HEK293 (cell line): ENCODE measurements around the gene SRRM2.

Experiments
- CTCF ChIA-PET: fragments of 350-600 bp; formaldehyde crosslinking; extraction: SDS; loops from one replicate; lab custom pipeline; 2021; ENCODE audit warnings: antibody characterized with exemption; lab: Yijun Ruan, JAX
- POLR2A ChIA-PET: fragments of 300-600 bp; formaldehyde crosslinking; extraction: SDS; loops from one replicate; lab custom pipeline; 2020; ENCODE audit warnings: antibody characterized with exemption, inconsistent platforms; lab: Yijun Ruan, JAX
- H3K27ac ChIP-seq: fragments of 200-500 bp; sonication (Bioruptor generic); 2 replicates; pipeline ENCODE4 v1.5.1; 2014; ENCODE audit warnings: low read depth, low read length, control low read depth, inconsistent platforms; ENCODE audit errors: extremely low read depth
- H3K36me3 ChIP-seq, 2 experiments: fragments of 200-500 bp in 1 of 2; sonication (Bioruptor generic) in 1 of 2; 1 replicate in 1 of 2; 2 replicates in 1 of 2; pipeline ENCODE4 v1.5.1; 2014 to 2017; ENCODE audit warnings: inconsistent platforms in 2 of 2, low read length in 2 of 2; ENCODE audit not compliant: control insufficient read depth in 2 of 2, insufficient read depth in 1 of 2
- H3K4me1 ChIP-seq: fragments of 200-500 bp; sonication (Bioruptor generic); 2 replicates; pipeline ENCODE4 v1.5.1; 2014; ENCODE audit warnings: mild to moderate bottlenecking, low read length, inconsistent platforms; ENCODE audit not compliant: control insufficient read depth, insufficient read depth
- H3K4me3 ChIP-seq: 2 replicates; pipeline ENCODE4 v1.5.1; 2011; ENCODE audit warnings: low read depth, mild to moderate bottlenecking, control low read depth, low read length, moderate library complexity
- H3K9me3 ChIP-seq: fragments of 200-500 bp; sonication (Bioruptor generic); 2 replicates; pipeline ENCODE4 v1.5.1; 2014; ENCODE audit warnings: low read depth, low read length, inconsistent platforms; ENCODE audit not compliant: control insufficient read depth, insufficient read depth
- BCL11A ChIP-seq: fragments of 450-650 bp; formaldehyde crosslinking; IDR thresholded peaks from 2 replicates; pipeline ENCODE4 v1.5.1; 2016; ENCODE audit warnings: low read depth, missing biosample characterization, missing genetic modification characterization
- BCL11B ChIP-seq: fragments of 450-650 bp; formaldehyde crosslinking; IDR thresholded peaks from 2 replicates; pipeline ENCODE4 v1.5.1; 2016; ENCODE audit warnings: low read depth, missing biosample characterization, missing genetic modification characterization
- GLIS1 ChIP-seq: fragments of 450-650 bp; formaldehyde crosslinking; IDR thresholded peaks from 2 replicates; pipeline ENCODE4 v1.5.1; 2016; ENCODE audit warnings: missing biosample characterization, missing genetic modification characterization
- HIC1 ChIP-seq: fragments of 450-650 bp; formaldehyde crosslinking; IDR thresholded peaks from 2 replicates; pipeline ENCODE4 v1.5.1; 2016; ENCODE audit warnings: missing biosample characterization, missing genetic modification characterization
- INSM2 ChIP-seq: fragments of 450-650 bp; formaldehyde crosslinking; IDR thresholded peaks from 2 replicates; pipeline ENCODE4 v1.5.1; 2016; ENCODE audit warnings: missing biosample characterization, missing genetic modification characterization
- KLF1 ChIP-seq: fragments of 450-650 bp; formaldehyde crosslinking; IDR thresholded peaks from 2 replicates; pipeline ENCODE4 v1.5.1; 2016; ENCODE audit warnings: missing biosample characterization, missing genetic modification characterization
- MZF1 ChIP-seq: fragments of 450-650 bp; formaldehyde crosslinking; IDR thresholded peaks from 2 replicates; pipeline ENCODE4 v1.5.1; 2017; ENCODE audit warnings: missing biosample characterization, missing genetic modification characterization, borderline replicate concordance
- PRDM1 ChIP-seq: fragments of 450-650 bp; formaldehyde crosslinking; IDR thresholded peaks from 2 replicates; pipeline ENCODE4; 2016; ENCODE audit warnings: missing biosample characterization, missing genetic modification characterization
- SP7 ChIP-seq: fragments of 450-650 bp; formaldehyde crosslinking; IDR thresholded peaks from 2 replicates; pipeline ENCODE4 v1.5.1; 2016; ENCODE audit warnings: missing biosample characterization, missing genetic modification characterization
- YY1 ChIP-seq: fragments of 450-650 bp; formaldehyde crosslinking; IDR thresholded peaks from 2 replicates; pipeline ENCODE4 v1.5.1; 2018; ENCODE audit warnings: missing biosample characterization, missing genetic modification characterization
- ZBTB17 ChIP-seq: fragments of 450-650 bp; formaldehyde crosslinking; IDR thresholded peaks from 2 replicates; pipeline ENCODE4 v1.5.1; 2016; ENCODE audit warnings: missing biosample characterization, missing genetic modification characterization
- ZBTB26 ChIP-seq: fragments of 450-650 bp; formaldehyde crosslinking; optimal IDR thresholded peaks from 2 replicates; pipeline ENCODE3; 2016; ENCODE audit warnings: missing biosample characterization, mild to moderate bottlenecking, missing genetic modification characterization
- ZBTB6 ChIP-seq: fragments of 450-650 bp; formaldehyde crosslinking; IDR thresholded peaks from 2 replicates; pipeline ENCODE4 v1.5.1; 2017; ENCODE audit warnings: missing biosample characterization, missing genetic modification characterization
- ZBTB8A ChIP-seq: fragments of 450-650 bp; formaldehyde crosslinking; IDR thresholded peaks from 2 replicates; pipeline ENCODE4 v1.5.1; 2016; ENCODE audit warnings: missing biosample characterization, missing genetic modification characterization
- ZFP69B ChIP-seq: fragments of 450-650 bp; formaldehyde crosslinking; IDR thresholded peaks from 2 replicates; pipeline ENCODE4 v1.5.1; 2016; ENCODE audit warnings: missing biosample characterization, missing genetic modification characterization
- ZNF112 ChIP-seq: fragments of 450-650 bp; formaldehyde crosslinking; IDR thresholded peaks from 2 replicates; pipeline ENCODE4 v1.5.0; 2017; ENCODE audit warnings: missing biosample characterization, missing genetic modification characterization
- ZNF138 ChIP-seq: fragments of 450-650 bp; formaldehyde crosslinking; IDR thresholded peaks from 2 replicates; pipeline ENCODE4 v1.5.1; 2016; ENCODE audit warnings: missing biosample characterization, missing genetic modification characterization, borderline replicate concordance
- ZNF155 ChIP-seq: fragments of 450-650 bp; formaldehyde crosslinking; IDR thresholded peaks from 2 replicates; pipeline ENCODE4 v1.5.1; 2016; ENCODE audit warnings: missing biosample characterization, missing genetic modification characterization
- ZNF184 ChIP-seq: fragments of 450-650 bp; IDR thresholded peaks from 2 replicates; pipeline ENCODE4 v1.5.1; 2018; ENCODE audit warnings: missing biosample characterization, mild to moderate bottlenecking, missing genetic modification characterization
- ZNF2 ChIP-seq: fragments of 450-650 bp; formaldehyde crosslinking; IDR thresholded peaks from 2 replicates; pipeline ENCODE4 v1.5.1; 2016; ENCODE audit warnings: missing biosample characterization, missing genetic modification characterization
- ZNF23 ChIP-seq: fragments of 450-650 bp; formaldehyde crosslinking; IDR thresholded peaks from 2 replicates; pipeline ENCODE4 v1.5.1; 2016; ENCODE audit warnings: missing biosample characterization, missing genetic modification characterization, borderline replicate concordance
- ZNF266 ChIP-seq: fragments of 450-650 bp; formaldehyde crosslinking; IDR thresholded peaks from 2 replicates; pipeline ENCODE4 v1.5.1; 2016; ENCODE audit warnings: missing biosample characterization, missing genetic modification characterization, low read depth
- ZNF341 ChIP-seq: fragments of 450-650 bp; formaldehyde crosslinking; IDR thresholded peaks from 2 replicates; pipeline ENCODE4; 2016; ENCODE audit warnings: low read depth, missing biosample characterization, missing genetic modification characterization
- ZNF362 ChIP-seq: fragments of 450-650 bp; formaldehyde crosslinking; IDR thresholded peaks from 2 replicates; pipeline ENCODE4 v1.5.1; 2016; ENCODE audit warnings: missing biosample characterization, missing genetic modification characterization
- ZNF37A ChIP-seq: fragments of 450-650 bp; IDR thresholded peaks from 2 replicates; pipeline ENCODE4 v1.5.1; 2018; ENCODE audit warnings: missing biosample characterization, missing genetic modification characterization
- ZNF473 ChIP-seq: fragments of 450-650 bp; formaldehyde crosslinking; IDR thresholded peaks from 2 replicates; pipeline ENCODE4 v1.5.1; 2017; ENCODE audit warnings: missing biosample characterization, missing genetic modification characterization
- ZNF544 ChIP-seq: fragments of 450-650 bp; formaldehyde crosslinking; IDR thresholded peaks from 2 replicates; pipeline ENCODE4 v1.5.0; 2017; ENCODE audit warnings: missing biosample characterization, missing genetic modification characterization
- ZNF664 ChIP-seq: fragments of 450-650 bp; formaldehyde crosslinking; IDR thresholded peaks from 2 replicates; pipeline ENCODE4 v1.5.1; 2016; ENCODE audit warnings: missing biosample characterization, missing genetic modification characterization
- ZNF692 ChIP-seq: fragments of 450-650 bp; formaldehyde crosslinking; IDR thresholded peaks from 2 replicates; pipeline ENCODE4 v1.5.1; 2016; ENCODE audit warnings: missing biosample characterization, missing genetic modification characterization
- ZSCAN16 ChIP-seq: fragments of 450-650 bp; formaldehyde crosslinking; IDR thresholded peaks from 2 replicates; pipeline ENCODE4 v1.5.1; 2016; ENCODE audit warnings: missing biosample characterization, missing genetic modification characterization

SRRM2 gene

GRCh38 chr16:2774161-2774891 is 21.9 kb downstream of the SRRM2 start:
- peaks cover 2% of the 10 kb centered on the region for H3K4me1 ChIP-seq
- ChIA-PET CTCF (interaction anchor here (0.8 to 1.7 kb wide), 4 partner anchors 10 to 94 kb away, joined by 3 to 8 read pairs (median 3); partner anchors contain the start of gene PRSS22), POLR2A (interaction anchor here (1.2 to 1.9 kb wide), 3 partner anchors 10 to 132 kb away, joined by 3 to 8 read pairs (median 6); partner anchors contain the start of gene SRRM2)
- no peak overlapping the region for H3K4me3 ChIP-seq
- H3K36me3 ChIP-seq: peaks cover 13 to 66% of the 10 kb centered on the region in 2 experiments
- H3K9me3 ChIP-seq: no peaks in the 10 kb centered on the region
- H3K27ac ChIP-seq: 0 out of 2 replicates have a peak overlapping the region, but pooled peaks have one; percentile 21
- no peak for TF ChIP-seq ZNF138 (tag by site-specific recombination)
- TF ChIP-seq ZNF362 (tag by site-specific recombination): no peak
- no peak for TF ChIP-seq PRDM1
- no peak for TF ChIP-seq ZNF473 (tag by site-specific recombination)
- TF ChIP-seq ZNF155: no peak
- TF ChIP-seq HIC1: peak; percentile 33; the same call in 1 of the 2 replicates
- TF ChIP-seq ZBTB26 (tag by site-specific recombination): no peak
- no peak for TF ChIP-seq GLIS1
- TF ChIP-seq INSM2: no peak
- TF ChIP-seq ZNF2: no peak
- TF ChIP-seq ZNF37A (tag by site-specific recombination): no peak
- TF ChIP-seq BCL11A (tag by site-specific recombination): no peak
- no peak for TF ChIP-seq BCL11B (tag by site-specific recombination)
- TF ChIP-seq ZSCAN16 (tag by site-specific recombination): no peak
- TF ChIP-seq ZNF184 (tag by site-specific recombination): no peak
- TF ChIP-seq ZNF664: no peak
- TF ChIP-seq ZNF341 (tag by site-specific recombination): peak; percentile 78
- TF ChIP-seq SP7: no peak
- peak; percentile 93 for TF ChIP-seq ZBTB6
- no peak for TF ChIP-seq ZFP69B
- TF ChIP-seq ZNF544 (tag by site-specific recombination): no peak
- TF ChIP-seq ZBTB8A: peak; percentile 61
- no peak for TF ChIP-seq ZNF266 (tag by site-specific recombination)
- 0 out of 2 replicates have a peak, but pooled peaks have one; percentile 23 for TF ChIP-seq KLF1
- TF ChIP-seq MZF1 (tag by site-specific recombination): no peak
- no peak for TF ChIP-seq ZBTB17 (tag by site-specific recombination)
- TF ChIP-seq ZNF23 (tag by site-specific recombination): no peak
- TF ChIP-seq ZNF112 (tag by site-specific recombination): no peak
- TF ChIP-seq YY1: no peak
- TF ChIP-seq ZNF692: 0 out of 2 replicates have a peak, but pooled peaks have one; percentile 45
